Measurements from ENCODE around the gene STARD7.
A peak's percentile ranks its signal among the peaks of the same experiment; 100 is the strongest.
"Not testable (repeated sequence)": the region's sequence is repeated elsewhere in the genome, so short reads cannot be mapped to it uniquely, and the experiment has no call there.

Gene STARD7, protein sequence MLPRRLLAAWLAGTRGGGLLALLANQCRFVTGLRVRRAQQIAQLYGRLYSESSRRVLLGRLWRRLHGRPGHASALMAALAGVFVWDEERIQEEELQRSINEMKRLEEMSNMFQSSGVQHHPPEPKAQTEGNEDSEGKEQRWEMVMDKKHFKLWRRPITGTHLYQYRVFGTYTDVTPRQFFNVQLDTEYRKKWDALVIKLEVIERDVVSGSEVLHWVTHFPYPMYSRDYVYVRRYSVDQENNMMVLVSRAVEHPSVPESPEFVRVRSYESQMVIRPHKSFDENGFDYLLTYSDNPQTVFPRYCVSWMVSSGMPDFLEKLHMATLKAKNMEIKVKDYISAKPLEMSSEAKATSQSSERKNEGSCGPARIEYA

DNA sequence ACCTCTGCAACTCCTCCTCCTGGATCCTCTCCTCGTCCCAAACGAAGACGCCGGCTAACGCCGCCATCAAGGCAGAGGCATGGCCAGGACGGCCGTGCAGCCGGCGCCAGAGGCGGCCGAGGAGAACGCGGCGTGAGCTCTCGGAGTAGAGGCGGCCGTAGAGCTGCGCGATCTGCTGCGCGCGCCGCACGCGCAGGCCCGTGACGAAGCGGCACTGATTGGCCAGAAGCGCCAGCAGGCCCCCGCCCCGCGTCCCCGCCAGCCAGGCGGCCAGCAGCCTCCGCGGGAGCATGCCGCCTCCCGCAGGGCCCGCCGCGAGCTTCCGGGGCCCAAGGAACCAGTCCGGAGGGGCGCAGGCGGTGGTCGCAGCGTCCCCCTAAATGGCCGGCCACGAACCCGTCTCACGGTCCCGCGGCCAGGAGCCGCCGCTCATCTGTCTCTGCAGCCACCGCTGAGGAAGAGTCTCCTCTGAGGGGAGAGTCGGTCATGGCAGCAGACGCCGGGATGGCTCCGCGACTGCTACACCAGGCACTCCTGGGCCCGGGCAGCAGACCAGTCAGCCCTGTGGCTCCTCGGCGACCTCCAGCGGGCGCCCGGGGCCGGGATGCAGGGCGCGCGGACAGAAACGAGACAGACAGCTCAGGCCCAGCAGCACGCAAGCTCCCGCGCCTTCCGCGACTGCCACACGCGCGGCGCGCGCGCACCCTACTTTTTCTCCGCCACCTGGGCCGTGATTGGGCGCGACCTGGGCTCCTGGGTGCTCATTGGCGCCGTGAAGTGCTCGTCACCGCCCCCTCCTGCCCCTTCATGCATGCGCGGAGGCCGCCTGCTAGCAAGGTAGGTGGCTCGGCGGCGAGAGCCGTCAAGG is at the start of gene STARD7:
STARD7 (minus strand) TSS at position 685 of the 868 bp plus-strand sequence; CDS start at position 292, 393 bp downstream.
- H3K4me3 ChIP-seq (ENCODE audit: control insufficient read depth, low read depth, low read length) = peak within 1 kb of the TSS; percentile 83
- TF ChIP-seq, protein P1, sequence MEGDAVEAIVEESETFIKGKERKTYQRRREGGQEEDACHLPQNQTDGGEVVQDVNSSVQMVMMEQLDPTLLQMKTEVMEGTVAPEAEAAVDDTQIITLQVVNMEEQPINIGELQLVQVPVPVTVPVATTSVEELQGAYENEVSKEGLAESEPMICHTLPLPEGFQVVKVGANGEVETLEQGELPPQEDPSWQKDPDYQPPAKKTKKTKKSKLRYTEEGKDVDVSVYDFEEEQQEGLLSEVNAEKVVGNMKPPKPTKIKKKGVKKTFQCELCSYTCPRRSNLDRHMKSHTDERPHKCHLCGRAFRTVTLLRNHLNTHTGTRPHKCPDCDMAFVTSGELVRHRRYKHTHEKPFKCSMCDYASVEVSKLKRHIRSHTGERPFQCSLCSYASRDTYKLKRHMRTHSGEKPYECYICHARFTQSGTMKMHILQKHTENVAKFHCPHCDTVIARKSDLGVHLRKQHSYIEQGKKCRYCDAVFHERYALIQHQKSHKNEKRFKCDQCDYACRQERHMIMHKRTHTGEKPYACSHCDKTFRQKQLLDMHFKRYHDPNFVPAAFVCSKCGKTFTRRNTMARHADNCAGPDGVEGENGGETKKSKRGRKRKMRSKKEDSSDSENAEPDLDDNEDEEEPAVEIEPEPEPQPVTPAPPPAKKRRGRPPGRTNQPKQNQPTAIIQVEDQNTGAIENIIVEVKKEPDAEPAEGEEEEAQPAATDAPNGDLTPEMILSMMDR (IDR thresholded peaks at IDR 0.05; ENCODE audit: control insufficient read depth, insufficient read depth, low read depth, low read length, missing control alignments) = no peak
- peak; percentile 88 for DNase-seq (ENCODE audit: low read depth)

DNA sequence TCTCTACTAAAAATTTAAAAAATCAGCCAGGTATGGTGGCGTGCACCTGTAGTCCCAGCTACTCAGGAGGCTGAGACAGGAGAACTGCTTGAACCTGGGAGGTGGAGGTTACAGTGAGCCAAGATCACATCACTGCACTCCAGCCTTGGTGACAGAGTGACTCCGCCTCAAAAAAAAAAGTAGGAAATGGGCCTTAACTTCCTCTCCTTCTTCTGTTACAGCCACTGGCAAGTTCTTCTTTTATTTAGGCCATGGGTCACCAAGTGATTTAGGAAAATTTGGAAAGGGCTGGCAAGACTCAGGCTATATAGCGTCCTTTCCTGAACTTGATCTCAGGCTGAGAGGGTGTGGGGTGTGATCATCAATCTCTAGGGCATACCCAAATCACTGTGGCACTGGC is 49.1 kb upstream of the STARD7 start:
- not testable (repeated sequence) for DNase-seq (ENCODE audit: low read depth)

DNA sequence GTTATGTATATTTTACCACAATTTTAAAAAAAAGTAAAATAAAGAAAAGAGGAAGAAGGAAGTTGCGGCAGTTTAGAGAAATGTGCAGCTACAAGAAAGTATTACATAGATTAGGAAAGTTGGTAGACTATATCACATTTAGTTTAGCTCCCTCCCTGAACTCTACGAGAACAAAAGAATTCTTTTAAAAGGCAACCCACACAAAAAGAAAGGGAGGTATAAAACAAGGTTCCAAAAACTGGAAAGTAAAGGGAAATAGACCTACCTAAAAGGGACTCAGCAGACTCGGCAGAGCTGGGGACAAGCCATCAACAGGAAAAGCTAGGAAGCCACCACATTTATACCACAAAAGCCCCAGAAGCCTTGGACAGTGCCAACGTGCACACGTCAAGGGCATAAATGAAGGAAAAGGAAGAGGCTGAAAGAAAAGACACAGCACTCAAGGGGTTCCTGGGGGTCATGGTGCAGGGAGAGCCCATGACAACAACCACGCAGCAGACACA is 48.0 kb upstream of the STARD7 start:
- TF ChIP-seq, protein P1 (IDR thresholded peaks at IDR 0.05; ENCODE audit: control insufficient read depth, insufficient read depth, low read depth, low read length, missing control alignments) = no peak
- no peak overlapping the region for H3K4me3 ChIP-seq (ENCODE audit: control insufficient read depth, low read depth, low read length)
- no peak for DNase-seq (ENCODE audit: low read depth)

More for the DNA sequence above, 49.1 kb upstream of the STARD7 start:
- not testable (repeated sequence) for H3K4me3 ChIP-seq (ENCODE audit: control insufficient read depth, low read depth, low read length)

DNA sequence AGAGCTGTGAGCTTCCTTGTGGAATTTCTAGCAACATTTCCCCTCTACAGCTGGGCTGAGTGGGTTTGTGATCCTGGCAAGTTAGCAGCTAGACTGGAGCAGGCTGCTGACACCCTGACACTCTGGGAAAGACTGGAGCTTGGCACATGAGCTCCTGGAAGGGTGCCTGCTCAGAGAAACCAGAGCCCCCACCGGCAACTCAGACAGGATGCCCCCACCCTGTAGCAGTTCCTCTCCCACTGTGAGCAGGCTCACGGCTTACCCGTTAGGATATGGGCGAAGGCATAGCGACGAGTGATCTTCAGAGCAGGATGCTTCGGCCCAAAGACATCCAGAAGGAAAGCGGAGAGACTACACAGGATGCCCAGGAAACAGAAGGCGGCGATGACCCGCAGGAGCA is 45.9 kb upstream of the STARD7 start:
- H3K4me3 ChIP-seq (ENCODE audit: control insufficient read depth, low read depth, low read length) = no peak overlapping the region
- no peak for DNase-seq (ENCODE audit: low read depth)
- TF ChIP-seq, protein P1 (IDR thresholded peaks at IDR 0.05; ENCODE audit: control insufficient read depth, insufficient read depth, low read depth, low read length, missing control alignments) = no peak

DNA sequence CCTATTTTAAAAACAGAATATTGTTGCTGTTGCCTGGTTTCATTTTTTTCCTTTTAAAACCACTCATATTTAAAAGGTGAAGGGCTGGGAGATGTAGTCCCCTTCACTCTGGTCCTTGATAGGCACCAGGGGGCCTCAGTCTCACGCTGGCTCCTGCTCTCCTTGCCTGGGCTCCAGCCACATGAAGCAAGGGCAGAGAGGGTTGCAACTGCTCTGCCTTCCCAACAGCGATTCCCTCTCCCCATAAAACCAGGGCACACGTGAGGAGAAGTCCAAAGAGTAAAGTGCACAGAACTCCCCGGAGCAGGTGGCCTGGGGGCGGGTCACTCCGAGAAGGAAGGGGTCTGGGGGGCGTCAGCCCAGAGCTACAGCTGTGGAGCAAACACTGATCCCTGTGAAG is 44.4 kb upstream of the STARD7 start:
- no peak for DNase-seq (ENCODE audit: low read depth)
- H3K4me3 ChIP-seq (ENCODE audit: control insufficient read depth, low read depth, low read length) = no peak overlapping the region
- TF ChIP-seq, protein P1 (IDR thresholded peaks at IDR 0.05; ENCODE audit: control insufficient read depth, insufficient read depth, low read depth, low read length, missing control alignments) = no peak

DNA sequence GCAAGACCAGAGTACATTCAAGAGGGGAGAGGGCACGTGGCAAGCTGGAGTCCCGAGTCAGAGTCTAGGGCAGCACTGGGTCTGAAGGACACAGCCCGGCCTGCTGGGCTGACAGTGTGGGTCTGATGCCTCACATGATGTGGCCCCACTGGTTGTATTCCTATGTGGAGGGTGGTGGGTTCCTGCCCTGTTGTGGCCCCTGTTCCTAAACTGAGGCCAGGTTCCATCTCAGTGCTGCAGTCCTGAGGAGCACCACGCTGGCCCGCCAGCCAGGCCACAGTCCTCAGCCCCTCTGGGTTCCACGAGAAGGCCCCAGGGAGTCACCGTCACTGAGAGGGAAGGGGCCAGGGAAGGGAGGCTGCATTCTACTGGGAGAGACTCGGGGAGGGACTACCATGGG is 43.9 kb upstream of the STARD7 start:
- no peak overlapping the region for H3K4me3 ChIP-seq (ENCODE audit: control insufficient read depth, low read depth, low read length)
- DNase-seq (ENCODE audit: low read depth) = no peak
- TF ChIP-seq, protein P1 (IDR thresholded peaks at IDR 0.05; ENCODE audit: control insufficient read depth, insufficient read depth, low read depth, low read length, missing control alignments) = no peak

Measured in AG09309 (cell line).